Stimulated activated CD8-positive, alpha-beta memory T cell treated with anti-CD3 and anti-CD28 coated beads, Interleukin-7, amount 100 ng/mL, for 4 hours (primary cell): Measurements from ENCODE around the gene CCDC3.

Experiments used
- DNase-seq, 2 donors: peaks; one replicate each; pipeline ENCODE4 v3.0.0-alpha.2; 2020; ENCODE audit warnings: low read depth in 2 of 2

CCDC3 gene

DNA sequence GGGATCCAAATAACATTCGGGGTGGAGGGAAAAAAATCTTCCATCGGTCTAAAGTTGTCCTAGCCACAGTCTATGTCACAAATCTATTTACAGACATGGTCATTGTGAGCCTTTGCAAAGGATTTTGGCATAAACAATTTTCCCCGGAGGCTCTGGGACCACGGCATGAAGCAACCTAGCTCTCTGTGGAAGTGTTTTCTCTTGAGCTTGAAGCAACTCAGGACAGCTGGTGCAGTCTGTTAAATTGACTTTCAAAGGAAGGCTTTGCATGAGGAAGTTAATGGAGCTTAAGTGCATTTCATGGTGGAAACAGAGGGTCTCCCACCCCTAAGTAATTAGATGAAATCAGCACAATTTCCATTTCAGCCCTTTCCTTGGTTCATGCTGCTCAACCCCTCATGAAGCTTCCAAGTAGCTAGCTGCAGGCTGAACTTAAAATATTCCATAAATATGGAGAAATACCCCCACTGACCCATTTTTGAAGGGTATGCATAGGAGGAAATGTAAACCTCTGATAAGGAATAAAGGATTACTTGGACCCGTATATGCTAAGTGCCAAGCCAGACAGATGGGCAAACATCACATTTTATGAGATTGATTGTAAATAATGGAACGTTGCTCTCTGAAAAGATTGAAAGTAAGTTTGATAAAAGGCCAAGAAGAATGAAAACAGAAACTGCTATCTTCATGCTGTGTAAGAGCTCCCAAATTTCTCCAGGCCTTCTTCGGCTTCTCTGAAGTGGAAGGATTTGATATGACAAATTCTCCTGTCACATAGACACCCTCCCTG, 39.9 kb downstream of the CCDC3 start:
- no peak for DNase-seq

DNA sequence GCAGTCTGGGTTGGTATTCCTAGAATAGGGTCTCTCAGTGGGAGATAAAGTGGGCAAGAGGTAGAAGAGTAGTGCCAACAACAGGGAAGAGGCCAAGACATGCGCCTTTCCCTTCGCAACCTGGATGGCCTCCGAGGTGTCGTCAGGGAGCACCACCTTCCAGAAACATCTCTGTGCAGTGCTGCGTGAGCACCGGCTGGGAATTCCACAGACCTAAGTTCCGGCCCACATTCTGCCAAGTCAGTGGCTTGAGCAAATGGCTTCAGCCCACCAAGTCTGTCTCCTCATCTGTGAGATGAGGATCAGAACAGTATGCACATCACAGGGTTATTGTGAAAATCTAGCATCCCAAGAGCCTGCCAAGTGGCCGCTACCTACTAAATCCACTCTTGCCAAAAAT, 40.6 kb downstream of the CCDC3 start:
- DNase-seq: no peak

DNA sequence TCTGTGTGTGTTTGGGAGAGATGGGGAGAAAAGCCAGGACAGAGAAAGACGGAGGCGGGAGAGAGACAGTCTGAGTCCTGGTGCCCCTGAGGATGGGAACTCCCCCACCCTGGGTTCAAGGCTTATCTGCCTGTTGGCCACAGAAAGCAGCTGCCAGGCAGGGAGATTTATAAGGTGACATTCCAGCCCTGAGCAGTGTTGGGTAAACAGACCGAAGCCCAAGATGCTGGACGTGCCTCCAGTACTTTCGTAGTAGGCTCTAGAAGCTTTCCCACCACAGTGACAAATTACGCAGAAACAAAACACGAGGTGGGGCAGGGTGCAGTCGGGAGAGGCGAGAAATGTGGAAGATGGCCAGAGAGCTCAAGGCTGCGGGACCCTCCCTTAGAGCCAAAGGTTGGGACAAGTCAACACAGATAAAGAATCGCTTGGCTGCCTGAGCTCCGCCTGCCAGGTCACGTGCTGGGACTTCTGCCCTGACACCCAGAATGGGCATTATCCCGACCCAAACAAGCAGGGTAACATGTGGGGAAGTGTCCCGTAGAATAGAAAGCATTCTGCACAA, 41.1 kb downstream of the CCDC3 start:
- no peak for DNase-seq

DNA sequence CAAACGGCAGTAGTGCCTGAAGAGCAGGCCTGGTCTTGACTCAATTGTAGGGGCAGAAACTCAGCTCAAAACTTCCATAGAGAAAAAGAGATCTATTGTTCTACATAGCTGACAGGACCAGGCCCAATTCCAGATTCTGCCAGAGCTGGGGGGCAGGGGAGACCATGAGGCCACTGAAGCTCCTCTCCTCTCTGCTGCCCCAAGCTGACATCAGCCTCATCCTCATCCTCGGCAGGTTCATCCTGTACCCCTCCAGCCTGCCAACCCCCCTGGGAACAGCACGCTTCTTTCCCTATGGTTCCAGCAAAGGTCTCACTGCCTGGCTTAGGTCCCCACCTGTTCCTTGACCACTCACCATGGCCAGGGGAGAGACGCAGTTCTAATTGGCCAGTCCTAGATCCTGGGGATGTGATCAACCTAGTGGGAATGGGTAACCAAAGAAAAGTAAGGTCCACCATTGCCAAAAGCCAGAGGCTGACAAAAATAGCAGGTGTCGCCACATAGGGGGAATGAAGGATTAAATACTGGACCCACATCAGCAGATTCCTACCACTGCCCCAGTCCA, 42.9 kb downstream of the CCDC3 start:
- DNase-seq: no peak

DNA sequence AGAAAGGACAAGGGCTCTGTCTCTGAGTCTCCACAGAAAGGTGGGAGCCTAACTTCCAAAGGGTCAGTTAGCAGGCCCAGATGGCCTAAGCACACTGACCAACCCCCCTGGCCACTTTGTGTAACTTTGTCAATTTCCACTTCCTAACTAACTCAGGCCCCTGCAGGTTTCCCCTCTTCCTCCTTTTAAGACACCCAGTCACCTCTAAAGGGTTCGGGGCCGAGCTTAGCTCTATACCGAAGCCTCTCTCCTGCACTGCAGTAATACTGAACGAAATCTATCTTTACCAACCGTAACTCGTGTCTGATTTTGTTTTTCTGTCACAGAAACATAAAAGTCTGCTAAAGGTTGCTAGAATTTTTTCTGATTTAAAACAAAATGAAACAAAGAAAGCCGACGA, 44.4 kb downstream of the CCDC3 start:
- no peak for DNase-seq

DNA sequence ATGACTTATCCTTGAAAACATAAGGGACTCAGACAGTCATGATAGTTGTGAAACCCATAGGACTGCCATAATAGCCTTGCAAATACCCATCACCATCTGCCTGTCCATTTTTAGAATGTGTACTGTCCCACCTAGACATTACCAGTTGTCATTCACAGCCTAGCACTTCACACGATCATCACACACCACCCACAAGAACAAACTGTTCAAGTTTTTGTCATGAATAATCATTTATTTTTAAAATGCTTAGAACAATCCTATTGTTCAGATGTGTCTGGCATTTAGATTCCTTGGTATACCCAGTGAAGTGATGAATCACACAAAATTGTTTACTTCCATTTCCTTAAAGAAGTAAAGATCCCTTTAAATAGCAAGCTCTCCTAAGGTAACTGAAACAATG, 46.6 kb downstream of the CCDC3 start:
- DNase-seq: no peak

DNA sequence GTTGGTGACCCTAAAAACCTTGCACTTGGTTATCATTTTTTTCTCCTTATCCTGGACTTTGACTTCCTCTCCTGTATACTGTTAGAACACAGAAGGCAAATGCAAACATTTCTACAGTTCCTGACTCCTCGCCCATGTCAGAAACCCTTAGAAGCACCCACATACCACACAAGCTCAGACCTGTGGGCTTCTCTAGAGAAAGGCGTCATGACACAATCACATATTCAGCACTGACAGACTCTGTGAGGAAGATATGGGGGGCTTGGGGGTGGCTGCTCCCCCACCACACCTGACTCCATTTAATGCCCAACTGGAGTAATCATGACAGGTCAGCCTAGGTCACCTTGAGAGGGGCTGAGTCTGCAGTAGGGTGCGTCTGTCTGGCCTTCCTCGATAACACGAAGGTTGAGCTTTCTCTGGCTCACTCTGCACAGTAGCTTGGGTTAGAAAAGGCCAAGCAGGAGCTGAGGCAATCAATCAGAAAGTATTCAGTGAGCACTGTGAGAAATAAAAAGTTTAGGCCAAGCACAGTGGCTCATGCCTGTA, 50.9 kb downstream of the CCDC3 start:
- DNase-seq: no peak

DNA sequence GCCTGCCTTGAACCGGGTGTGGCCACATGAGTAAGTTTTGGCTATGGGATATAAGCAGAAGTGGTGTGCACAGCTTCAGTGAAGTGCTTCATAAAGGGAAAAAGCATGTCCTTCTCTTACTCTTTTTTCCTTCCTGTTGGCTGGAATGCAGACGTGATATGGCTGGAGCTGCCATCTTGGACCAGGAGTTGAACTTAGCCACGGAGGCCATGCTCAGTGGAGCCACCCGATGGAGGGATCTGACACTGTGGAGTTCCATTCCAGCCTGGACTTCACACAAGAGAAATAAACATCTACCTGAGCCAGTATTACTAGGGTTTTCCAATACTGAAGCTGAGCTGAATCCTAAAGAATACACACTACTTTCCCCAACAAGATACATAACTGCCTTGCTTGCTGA, 52.3 kb downstream of the CCDC3 start:
- no peak for DNase-seq

DNA sequence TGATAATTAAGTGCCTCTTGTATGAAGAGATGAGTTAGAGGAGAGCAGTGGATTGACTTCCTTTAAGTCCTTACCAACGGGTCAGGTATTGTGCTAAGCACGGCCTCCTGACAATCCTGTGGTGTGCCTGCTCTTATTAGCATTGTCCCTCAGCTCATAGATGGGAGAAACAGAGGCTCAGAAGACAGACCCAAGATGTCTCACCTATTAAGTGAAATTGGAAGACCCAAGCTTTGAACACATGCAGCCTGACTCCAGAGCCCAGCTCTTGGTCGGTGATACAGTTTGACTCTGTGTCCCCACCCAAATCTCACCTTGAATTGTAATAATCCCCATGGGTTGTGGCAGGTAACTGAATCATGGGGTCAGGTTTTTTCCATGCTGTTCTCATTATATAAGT, 53.8 kb downstream of the CCDC3 start:
- no peak for DNase-seq

DNA sequence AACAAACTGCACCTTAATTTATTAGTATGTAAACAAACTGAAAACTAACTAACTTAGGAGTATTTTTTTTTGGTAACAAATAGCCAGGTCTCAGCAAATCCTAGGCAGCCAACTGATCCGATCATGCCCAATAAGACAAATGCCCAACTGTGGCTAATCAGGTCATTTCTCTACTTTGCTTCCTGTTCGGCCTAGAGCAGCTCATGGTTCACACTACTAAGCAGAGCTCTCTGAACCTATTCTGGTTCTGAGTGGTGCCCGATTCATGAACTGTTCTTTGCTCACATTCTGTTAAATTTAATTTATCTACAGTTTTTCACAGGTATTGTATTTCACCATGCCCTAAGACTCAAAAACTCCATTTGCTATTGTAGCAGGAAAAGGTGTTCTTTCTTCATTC, 55.1 kb downstream of the CCDC3 start:
- DNase-seq: no peak

DNA sequence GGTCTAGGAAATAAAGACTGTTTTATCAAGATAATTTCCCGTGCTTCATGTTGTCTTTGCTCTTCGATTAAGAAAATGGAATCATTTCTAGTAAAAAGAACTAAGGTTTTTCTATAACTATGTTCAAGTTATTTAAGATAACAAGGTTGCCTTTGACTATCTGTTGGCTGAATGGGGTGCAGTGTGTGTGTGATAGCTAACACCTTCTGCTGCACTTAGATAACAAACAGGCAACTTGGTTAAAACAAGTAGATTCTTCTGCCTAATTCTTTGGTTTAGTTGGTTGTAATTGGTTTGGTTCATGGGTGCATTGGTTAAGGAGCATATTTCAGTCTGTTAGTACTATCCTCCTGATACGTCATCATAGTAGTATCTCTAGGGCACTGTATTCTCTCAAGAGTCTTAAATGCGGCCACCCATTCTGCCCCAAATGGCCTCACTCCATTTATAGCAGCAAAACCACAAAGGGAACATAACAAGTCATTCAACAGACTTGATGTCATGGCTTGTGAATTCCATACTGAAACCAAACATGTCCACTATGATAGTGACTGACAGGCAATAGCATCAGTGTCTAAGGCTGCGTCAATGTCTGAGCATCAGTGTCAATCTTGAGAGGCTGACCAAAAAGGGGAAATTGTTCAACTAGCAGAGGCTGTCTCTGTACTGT, 55.7 kb downstream of the CCDC3 start:
- no peak for DNase-seq

DNA sequence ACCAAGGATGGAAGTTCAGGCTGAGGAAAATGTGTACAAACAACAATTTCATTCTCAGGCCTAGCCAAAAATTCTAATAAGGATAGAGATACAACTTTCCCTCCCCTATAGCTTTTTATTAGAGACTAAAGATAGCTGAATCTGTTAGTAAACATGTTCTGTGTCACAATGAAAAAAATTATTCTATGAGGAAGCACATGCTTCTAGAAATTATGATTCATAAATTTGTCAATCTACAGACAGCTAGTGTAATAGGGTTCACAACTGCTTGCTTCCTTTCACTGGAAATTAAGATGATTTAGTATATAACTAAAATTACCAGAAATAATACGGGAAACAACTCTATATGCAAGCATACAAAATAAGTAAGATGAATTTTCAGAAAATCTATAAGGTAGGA, 56.6 kb downstream of the CCDC3 start:
- no peak for DNase-seq

DNA sequence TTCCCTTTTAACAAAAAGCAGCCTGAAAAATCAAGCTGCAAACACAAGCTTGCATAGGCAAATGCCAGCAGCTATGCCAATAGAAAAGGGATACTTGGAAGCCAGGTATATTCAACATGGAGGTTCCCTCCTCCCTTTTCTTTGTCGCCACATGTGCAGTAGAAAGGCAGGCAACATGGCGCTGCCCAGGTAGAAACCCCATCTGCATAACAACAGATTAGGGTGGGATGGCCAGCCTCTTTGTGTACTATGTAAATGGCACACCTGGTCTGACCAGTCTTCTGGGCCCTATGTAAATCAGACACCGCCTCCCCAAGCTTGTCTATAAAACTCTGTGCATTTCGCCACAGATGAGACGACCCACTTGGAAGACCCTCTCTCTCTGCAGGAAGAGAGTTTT, 58.1 kb downstream of the CCDC3 start:
- DNase-seq: no peak

DNA sequence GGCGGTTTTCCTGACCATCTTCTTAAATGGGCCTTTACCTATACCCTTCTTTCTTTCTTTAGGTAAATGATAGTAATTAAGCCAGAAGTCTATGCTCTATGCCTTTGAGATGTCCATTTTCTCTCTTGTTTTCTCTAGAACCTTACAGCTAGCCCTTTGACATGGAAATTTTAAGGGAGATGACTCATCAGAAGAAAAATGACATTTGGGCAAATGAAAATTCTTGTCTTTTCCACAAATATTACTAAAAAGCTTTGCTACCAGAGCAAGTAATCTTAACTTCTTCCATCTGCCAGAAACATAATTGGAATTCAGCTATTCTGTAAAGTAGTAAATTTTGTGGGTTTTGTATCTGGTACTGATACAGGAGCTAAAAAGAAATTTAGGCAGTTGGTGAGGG, 59.5 kb downstream of the CCDC3 start:
- no peak for DNase-seq

DNA sequence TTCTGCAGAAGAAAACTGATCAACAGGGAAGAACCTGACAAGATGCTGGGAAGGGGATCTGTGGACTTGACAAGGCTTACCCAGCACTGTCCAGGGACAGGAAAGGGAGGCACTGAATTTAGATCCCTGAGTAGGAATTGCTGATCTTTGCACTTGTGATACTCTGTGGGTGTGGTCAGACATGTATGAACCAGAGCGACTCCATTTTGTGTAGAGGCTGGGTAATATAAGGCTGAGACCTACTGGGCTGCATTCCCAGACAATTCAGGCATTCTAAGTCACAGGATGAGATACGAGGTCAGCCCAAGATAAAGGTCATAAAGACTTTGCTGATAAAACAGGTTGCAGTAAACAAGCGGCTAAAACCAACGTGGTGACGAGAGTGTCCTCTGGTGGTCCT, 60.7 kb downstream of the CCDC3 start:
- DNase-seq: no peak

DNA sequence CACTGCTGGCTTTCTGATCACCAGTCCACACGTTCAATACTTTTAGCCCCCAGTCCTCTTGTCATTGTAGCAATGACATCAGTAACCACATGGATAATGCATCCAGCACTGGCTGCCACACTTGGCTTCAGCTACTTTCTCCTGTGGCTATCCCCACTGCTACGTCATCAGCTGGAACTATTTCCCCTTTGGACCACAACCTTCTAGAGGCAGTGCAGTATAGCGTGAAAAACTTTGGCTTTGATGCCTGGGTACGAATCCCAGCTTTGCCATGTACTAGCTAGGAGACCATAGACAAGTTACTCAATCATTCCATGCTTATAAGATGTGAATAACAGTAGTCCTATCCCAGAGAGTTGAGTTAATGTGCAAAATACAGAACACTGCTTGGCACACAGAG, 63.2 kb downstream of the CCDC3 start:
- no peak for DNase-seq

DNA sequence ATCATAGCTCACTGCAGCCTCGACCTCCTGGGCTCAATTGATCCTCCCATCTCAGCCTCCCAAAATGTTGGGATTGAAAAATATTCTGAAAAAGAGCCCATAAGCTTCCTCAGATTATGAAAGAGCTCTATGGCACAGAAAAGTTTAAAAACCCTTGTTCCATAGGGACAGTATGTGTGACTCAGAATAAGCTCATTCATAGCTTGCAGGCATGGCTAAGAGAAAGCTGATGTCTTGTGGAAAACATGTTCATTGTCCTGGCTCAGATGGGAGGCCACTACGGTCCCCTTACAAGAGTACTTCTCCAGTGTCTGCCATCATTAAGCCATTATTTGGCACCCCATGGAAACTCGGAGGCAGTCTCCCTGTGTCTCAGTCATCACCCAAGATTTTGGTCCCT, 64.0 kb downstream of the CCDC3 start:
- no peak for DNase-seq

DNA sequence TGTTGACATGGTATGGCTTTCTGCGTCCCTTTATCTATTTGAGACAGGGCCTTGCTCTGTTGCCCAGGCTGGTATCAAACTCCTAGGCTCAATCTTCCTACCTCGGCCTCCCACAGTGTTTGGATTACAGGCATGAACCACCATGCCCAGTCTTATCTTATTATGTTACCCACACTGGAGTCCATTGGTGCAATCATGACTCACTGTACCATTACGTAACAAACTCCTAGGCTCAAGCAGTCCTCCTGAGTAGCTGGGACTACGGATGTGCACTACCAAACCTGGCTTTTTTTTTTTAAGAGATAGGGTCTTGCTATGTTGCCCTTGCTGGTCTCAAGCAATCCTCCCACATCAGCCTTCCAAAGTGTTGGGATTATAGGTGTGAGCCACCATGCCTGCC, 66.7 kb downstream of the CCDC3 start:
- DNase-seq: no peak

DNA sequence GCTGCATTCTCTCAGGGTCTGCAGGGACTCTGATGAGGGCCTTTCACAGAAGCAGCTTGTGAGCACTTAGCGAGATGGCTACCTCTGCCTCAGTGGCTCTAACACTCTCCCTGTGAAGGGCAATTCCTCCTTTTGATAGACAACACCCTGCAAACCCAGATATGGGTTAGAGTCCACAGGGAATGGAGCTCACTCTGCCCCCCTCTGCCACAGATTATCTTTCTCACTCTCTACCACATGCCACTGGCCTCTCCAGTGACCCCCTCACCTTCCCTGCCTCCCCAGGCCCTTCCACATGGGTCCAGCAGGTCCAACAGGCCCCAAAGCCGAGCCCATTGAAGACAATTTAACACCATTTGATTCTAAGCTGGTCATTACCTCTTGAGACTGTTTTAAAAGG, 72.1 kb downstream of the CCDC3 start:
- no peak for DNase-seq

DNA sequence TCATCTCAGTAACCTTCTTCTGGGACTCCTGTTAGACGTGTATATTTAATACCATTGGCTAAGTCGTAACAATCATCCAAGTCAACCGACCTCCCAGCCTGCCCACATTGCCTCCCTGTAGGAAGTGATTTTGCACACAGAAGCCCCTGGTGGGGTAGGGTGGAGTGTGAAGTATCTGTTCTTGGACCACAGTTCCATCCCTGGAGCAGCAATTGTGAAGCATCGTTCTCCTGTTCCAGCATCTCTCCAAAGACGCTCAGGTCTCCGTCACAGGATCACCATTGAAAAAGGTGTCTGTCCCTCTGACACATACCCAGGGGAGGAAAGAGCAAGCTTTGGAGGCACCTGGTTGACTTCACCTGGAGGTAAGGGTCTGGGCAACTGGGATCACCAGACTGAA, 72.9 kb downstream of the CCDC3 start:
- DNase-seq: no peak

DNA sequence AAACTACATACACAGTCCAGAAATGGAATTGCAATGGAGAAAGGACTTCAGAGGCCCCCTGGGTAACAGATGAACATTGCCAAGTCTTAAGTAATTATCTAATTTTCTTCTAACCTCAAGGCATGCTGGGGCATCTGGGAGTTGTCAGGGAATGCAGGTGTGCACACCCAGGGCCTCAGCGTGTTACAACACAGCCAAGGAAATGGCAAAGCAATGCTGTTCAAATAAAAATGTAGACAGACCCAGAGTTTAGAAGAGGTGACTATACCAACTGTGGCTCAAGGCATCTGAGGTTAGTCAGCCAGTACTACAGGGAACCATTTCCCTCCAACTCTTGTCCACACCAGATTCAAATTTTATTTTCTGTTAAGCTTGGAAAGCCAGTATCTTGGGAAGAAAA, 73.6 kb downstream of the CCDC3 start:
- DNase-seq: no peak

DNA sequence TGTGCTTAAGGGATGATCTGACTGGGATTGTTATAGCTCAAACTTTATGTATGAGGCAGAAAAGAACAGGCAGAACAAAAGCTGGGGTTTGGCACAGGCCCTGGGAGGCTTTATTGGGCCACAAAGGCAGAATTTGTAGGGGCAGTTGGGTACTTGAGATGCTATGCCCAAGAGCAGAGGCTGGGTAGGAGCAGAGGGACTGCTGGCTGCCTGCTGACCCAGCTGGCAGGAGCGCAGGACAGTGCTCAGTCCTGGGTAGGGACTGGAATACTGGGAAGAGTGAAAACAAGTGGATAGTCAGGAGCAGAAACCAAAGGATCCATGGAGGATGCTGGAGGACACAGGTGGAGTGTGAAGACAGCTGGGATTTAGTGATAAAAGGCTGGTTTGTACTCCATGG, 75.7 kb downstream of the CCDC3 start:
- no peak for DNase-seq

DNA sequence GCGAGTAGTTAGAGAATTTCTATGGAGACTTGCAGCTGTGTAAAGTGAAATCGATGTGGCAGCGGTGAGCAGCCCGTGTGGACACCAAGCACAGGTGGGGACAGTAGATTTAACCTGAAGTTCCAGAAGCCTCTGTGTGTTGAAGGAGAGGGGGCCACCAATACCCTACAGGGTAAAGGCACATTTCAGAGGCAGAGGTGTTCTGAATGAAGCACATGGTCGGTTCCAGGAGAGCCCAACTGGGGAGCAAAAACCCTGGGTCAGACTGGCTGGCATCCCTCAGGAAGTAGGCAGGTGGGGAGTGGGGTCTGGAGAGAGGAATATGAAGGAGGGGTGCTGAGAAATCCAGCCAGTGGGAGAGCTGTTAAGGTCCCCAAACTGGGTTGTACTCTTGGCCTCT, 76.6 kb downstream of the CCDC3 start:
- no peak for DNase-seq
